Iris pigment epithelial cell (primary cell): Measurements from ENCODE around the gene ASB13.
"Not testable (repeated sequence)": the region's sequence is repeated elsewhere in the genome, so short reads cannot be mapped to it uniquely, and the experiment has no call there.

Experiments used
- DNase-seq: peaks from one replicate; pipeline ENCODE4 v3.0.0-alpha.2; 2011; ENCODE audit warnings: low read depth

ASB13 gene

DNA sequence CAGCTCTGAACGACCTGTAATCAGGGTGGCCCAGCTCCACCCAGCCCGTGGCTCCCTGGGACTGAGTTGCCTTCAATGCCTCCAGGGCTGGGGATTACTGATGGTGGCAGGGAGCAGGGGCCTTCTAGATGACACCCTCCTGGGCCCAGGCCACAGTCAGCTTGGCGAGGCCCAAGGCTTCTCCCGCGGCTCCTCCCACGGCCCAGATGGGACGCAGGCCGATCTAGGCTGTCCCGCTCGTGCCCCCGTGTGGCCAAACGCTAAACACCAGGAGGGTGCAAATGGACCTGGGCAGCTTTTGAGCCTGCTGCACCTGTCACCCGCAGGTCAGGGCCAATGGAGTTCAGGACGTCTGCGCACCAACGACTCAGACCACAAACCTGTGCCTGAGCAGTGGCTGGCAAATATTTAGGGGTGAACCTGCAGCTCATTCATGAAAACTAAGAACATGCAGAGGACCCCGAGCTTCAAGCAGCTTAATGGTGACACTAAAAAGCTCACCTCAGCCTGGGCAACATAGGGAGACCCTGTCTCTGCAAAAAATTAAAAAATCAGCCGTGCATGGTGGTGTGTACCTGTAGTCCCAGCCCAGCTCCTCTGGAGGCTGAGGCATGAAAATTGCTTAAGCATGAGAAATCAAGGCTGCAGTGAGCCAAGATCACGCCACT is 43.2 kb downstream of the ASB13 start:
- peak; percentile 78 for DNase-seq

DNA sequence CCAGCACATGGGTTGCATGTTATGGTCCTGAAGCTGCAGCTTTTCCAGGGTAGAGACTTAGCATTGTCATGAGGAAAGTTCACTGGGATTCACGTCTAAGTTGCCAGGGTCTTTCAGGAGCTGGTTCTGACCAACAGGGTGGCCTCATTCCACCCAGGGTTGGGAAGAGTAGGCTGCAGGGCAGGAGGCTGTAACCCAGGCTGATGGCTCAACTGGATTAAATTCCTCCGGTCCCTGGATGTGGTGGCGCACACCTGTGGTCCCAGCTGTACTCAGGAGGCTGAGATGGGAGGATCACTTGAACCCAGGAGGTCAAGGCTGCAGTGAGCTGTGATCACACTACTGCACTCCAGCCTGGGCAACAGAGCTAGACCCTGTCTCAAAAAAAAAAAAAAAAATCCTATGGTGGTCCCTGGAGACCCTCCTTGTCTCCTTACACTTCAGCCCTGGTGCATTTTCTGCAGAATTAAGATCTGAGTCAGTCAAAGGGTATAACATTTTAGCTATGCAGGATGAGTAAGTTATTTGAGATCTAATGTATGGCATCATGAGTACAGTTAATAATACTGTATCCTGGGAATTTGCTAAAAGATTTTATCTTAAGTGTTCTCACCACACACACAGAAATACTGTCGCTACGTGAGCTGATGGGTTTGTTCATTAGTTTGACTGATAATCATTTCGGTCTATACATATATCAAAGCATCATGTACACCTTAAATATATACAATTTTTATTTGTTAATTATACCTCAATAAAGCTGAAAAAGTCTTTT is 44.0 kb downstream of the ASB13 start:
- DNase-seq: peak; percentile 41

GRCh38 chr10:5621371-5621770 is 45.0 kb downstream of the ASB13 start:
- DNase-seq: not testable (repeated sequence)

GRCh38 chr10:5620966-5621365 is 45.4 kb downstream of the ASB13 start:
- no peak for DNase-seq

GRCh38 chr10:5620223-5620721 is 46.1 kb downstream of the ASB13 start:
- DNase-seq: no peak

- peak; percentile 40 for DNase-seq
These were observed 46.8 kb downstream of the ASB13 start for GRCh38 chr10:5619362-5620211.

DNA sequence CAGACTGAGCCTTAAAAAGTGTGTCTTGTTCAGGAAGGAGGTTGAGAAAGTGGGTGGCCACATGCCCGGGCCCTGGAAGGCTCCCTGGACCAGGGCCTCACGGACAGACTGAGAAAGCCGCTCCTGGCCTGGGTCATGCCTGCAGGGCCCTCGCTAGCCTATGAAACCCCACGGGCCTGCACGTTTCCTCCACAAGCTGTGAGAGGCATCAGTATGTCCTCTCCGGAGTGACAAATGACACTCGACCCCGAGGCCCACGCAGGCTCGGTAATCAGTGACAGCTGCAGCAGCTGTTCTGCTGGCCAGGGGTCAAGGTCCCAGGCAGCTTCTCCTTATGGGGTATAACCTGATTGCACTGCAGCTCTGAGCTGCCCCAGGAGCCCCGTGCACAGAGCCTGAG is 47.6 kb downstream of the ASB13 start:
- no peak for DNase-seq

DNA sequence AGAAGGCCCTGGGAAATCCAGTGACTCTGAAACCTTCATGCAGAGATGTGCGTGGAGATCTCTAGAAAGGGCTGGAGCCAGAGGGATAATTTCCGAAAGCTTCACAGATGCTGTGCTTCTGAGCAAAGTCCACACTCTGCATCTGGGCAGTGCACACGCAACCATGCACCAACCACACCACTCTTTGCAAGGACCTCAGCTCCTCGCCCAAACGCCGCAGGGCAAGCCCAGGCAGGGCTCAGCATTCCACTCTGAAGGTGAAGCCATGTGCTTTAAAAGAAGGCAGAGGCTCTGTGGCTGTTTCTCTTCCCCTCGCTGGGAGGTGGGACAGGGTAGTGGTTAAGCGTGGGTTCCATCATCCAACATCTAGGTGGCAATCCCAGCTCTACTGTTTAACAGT is 48.4 kb downstream of the ASB13 start:
- no peak for DNase-seq

- DNase-seq: no peak
These were observed 48.9 kb downstream of the ASB13 start for GRCh38 chr10:5617521-5617920.

DNA sequence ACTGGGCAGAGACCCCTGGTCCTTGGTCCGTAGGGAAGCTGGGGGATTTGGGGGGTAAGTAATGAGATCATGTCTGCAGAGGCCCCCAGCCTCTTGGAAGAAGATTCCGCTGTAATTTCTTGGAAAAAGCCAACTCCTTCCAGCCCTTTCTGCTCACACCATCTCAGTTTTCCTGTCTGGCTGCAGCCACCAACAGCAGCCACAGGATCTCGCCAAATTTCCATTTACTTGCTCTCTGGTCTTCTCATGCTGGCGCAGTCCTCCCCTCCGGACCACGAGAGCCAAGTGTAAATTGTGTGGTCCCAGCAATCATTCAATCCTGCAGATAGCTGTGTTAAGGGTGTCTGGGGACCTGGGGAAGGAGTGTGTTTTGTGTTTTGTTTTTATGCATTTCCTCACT is 49.6 kb downstream of the ASB13 start:
- no peak for DNase-seq

DNA sequence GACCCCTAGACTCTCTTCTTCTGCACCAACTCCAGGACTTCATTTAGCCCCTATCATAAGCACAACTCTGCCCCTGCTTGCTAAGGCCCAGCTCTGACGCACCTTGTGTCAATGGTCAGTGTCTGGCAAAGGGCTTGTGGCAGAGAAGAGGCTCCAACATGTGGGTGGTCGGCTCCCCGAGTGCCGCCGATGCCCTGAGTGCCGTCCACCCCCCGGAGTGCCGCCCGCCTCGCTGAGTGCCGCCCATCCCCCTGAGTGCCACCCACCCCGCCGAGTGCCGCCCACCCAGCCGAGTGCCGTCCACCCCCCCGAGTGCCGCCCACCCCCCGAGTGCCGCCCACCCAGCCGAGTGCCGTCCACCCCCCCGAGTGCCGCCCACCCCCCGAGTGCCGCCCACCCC is 50.3 kb downstream of the ASB13 start:
- no peak for DNase-seq

- DNase-seq: peak; percentile 62
These were observed 51.1 kb downstream of the ASB13 start for GRCh38 chr10:5615316-5615715.

GRCh38 chr10:5614155-5614721 is 52.2 kb downstream of the ASB13 start:
- peak; percentile 17 for DNase-seq

GRCh38 chr10:5613481-5614154 is 52.8 kb downstream of the ASB13 start:
- DNase-seq: no peak

DNA sequence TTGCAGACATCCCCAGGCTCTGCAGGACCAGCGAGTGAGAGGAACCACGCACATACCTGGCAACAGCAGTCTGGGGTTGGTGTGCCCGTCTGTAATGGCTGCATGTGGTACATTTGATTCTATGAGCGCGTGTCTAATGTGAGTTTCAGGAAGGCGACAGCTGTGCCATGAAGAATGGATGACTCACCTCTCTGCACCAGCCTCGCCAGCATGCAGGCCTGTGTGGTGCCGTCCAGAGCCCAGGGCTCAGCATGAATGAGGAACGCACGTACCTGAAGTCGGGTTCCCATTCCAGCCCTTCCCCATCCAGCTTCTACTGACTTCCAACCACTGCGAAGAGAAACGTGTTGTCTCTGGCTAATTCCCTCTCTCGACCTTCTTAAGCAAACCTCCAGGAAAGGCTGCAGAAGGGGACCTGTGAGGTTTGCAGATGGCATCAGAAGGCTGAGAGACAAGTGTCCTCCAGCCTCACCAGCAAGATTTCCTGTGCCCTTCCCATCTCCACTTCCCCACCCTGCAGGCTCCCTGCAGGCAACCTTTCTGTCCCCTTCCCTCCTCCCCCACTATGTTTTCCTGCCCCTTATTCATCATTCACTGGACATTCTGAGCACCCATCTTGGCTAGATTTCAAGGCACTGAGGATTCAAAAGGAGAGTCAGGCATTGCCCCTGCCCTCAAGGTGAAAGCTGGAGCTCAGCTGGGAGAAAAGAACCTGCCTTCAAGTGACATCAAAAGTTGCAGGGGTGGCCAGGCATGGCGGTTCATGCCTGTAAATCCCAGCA is 54.3 kb downstream of the ASB13 start:
- DNase-seq: no peak

DNA sequence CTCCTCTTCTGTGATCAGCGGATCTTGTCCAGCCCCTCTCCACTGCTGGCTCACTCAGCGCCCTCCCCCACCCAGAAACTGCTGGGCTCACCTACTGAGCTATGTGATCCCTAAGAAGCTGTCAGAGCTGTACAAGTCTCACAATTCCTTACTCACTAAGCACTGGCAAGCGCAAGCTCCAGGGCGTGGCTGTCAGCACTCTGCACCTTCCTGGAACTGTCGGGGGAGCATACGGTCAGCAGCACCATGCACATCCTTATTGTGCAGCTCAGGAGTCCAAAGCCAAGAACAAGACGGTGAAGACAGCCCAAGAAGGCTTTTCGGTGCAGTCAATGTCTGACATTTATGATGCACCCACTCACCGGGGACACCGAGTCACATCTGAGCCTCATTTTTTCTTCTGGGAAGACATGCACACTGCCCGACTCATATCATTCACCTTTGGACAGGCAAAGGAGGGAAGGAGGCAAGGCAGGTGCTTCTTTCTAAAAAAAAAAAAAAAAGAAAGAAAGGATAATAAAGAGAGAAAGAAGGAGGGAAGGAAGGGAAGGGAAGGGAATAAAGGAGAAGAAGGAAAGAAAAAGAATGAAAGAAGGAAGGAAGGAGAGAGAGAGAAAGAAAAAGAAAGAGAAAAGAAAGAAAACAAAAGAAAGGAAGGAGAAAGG is 56.3 kb downstream of the ASB13 start:
- DNase-seq: no peak

- no peak for DNase-seq
These were observed 57.7 kb downstream of the ASB13 start for GRCh38 chr10:5608608-5609220.

- DNase-seq: no peak
These were observed 58.8 kb downstream of the ASB13 start for GRCh38 chr10:5607594-5607993.

DNA sequence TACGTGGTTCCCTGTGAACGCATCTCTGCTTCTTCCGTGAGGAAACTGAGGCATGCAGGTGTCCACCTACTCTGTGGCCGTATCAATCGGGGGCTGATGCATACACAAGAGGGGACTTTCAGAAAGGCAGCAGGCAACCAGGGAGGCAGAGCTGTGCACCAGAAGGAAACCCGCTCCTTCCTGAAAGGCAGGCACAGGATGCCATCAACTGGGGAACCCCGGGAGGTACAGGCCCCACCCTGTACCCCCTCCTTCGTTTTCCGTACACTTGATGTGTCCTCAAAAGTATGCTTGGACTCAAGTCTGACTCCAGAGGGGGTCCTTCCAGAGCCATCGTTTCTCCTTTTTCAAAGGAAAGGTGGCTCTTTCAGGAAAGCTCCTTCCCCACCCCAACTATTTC is 59.5 kb downstream of the ASB13 start:
- no peak for DNase-seq

GRCh38 chr10:5606321-5606720 is 60.1 kb downstream of the ASB13 start:
- DNase-seq: no peak
